Stimulated activated CD4-positive, alpha-beta T cell treated with anti-CD3 and anti-CD28 coated beads, TNF-alpha, amount 100 ng/mL, for 48 hours (primary cell): ENCODE results near the gene IL15RA.

ENCODE experiments used
- DNase-seq, 3 donors: peaks; one replicate each; pipeline ENCODE4 v3.0.0-alpha.2; 2020; ENCODE audit warnings: low read depth in 3 of 3

IL15RA gene, protein sequence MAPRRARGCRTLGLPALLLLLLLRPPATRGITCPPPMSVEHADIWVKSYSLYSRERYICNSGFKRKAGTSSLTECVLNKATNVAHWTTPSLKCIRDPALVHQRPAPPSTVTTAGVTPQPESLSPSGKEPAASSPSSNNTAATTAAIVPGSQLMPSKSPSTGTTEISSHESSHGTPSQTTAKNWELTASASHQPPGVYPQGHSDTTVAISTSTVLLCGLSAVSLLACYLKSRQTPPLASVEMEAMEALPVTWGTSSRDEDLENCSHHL

GRCh38 chr10:5977471-5978229 lies at the start of gene IL15RA:
TSS of gene IL15RA (minus strand) at chr10:5977543. CDS start at chr10:5977492, 51 bp downstream.
- DNase-seq, result peak; percentile 78 to 88 (median 81)

DNA sequence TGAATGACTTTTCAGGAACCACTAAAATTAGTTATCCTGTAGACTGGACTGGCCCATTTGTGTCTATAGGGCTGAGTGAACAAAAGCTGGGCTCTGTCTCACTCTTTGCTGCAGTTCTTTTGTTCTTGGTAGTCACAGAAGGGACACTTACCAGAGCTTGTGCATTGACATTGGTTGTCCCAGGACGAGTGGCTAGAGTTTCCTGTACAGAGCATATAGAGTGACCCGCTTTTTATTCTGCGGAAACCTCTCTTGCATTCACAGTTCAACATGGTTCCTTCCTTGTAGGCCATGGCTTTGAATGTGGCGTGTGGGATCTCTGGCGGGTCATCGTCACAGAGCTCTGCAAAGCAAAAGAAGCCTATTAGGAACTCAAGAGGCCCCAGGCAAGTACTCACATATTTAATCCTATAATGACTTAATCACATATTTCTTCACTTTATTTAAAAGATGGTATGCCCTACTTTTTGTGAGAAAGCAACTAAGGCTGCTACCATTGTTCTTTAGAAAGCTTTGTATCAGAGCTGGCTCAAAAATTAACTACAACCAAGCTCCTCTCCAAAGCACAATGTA lies 48.4 kb upstream of the IL15RA start:
- no peak for DNase-seq

- DNase-seq, result no peak
These were observed 47.0 kb upstream of the IL15RA start for GRCh38 chr10:6024334-6024682.

GRCh38 chr10:6023661-6024333 lies 46.5 kb upstream of the IL15RA start:
- DNase-seq, result no peak

DNA sequence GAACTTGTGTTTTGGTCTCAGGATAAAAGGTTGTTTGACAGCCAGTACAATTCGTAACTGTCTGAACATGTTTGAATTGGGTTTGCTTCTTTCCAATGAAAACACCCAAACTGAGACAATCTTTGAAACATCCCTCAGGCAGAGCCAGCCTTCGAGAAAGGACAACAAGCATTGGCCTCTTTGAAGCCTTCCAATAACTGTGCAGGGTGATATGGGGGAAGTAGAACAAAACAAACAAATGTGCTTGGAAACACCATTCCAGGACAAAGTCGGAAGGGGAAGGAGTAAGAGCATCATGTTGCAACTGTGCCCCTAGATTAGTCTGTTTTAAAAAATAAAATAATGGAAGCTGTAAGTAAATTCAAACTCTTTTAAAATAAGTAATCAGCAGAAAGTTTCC lies 45.3 kb upstream of the IL15RA start:
- DNase-seq, result no peak

DNA sequence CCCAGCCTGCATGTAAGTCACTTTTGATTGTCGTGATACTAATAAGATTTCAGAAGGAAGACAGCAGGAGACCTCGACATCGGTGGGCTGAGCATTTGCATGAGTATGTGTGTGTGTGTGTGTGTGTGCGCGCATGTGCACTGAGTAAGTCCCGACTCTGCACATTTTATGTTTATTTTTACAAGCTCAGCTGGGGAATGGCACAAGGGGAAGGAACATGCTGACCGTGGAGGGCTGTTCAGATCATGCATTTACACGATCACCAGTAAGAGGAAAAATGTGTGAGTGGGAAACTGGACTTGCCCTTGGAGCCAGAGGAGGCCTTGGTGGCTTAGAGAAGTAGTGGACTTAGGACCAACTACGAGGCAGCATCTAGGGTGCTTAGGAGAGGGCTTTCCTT lies 43.5 kb upstream of the IL15RA start:
- DNase-seq, result no peak

DNA sequence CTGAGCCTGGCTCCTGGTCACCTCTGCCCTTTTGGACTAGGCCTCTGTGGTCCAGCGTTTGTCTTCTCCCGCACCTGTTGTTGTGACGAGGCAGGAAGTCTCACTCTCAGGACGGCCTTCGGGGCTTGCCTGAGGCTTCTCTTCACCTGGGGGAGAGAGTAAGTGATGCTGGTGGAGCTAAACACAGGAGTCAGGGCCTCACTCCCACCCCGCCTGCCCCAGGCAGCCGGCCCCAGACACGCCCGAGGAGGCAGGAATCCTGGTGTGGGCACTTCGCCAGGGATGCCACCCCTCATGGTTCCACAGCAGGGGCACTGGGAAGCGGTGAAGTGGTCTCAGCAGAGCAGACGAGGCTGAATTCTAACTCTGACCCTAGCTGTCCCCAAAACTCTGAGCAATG lies 42.5 kb upstream of the IL15RA start:
- no peak for DNase-seq

GRCh38 chr10:6019010-6019782 lies 41.9 kb upstream of the IL15RA start:
- DNase-seq, result no peak

DNA sequence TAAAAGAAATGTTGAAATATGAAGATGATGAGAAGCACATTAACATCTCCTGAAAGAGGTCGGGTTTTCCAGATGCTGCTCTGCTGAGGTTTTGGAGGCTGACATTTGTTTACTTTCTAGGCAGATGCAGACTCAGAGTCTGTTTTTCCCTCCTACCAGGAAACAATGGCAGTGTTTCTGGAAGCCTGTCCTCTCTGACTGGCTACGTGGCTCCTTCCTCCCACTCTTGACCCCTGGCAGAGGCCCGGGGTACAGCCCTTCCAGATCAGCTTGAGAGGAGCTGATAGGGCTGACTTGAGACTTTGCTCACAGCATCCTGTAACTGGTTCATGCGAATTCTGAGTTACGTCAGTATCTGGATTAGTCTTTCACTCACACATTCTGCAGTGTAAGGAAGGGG lies 41.1 kb upstream of the IL15RA start:
- DNase-seq, result no peak

DNA sequence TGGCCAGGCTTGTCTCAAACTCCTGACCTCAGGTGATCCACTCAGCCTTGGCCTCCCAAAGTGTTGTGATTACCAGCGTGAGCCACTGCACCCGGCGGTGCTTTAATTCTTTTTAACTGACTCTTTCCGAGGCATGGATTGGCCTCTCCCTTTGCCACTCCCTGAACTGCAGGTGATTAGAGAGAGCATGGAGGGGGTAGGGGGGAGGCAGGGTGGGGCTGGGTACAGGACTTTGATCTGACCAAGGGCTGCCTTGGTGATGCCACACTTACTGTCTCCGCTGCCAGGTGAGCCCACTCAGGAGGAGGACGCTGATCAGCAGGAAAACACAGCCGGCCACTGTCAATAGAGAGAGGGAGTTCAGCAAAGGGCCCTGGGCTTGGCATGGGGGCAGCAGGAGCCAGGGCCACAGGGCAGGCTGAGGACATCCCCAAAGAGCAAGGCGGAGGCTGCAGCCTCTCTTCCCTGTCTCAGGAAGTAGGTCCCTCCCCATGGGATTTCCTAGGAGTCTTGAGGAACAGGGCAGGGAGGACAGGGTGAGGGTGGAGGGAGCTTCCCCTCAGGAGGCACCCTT lies 40.5 kb upstream of the IL15RA start:
- no peak for DNase-seq

GRCh38 chr10:6014241-6014761 lies 37.0 kb upstream of the IL15RA start:
- DNase-seq, result peak in 1 of 3 donors; percentile 35

DNA sequence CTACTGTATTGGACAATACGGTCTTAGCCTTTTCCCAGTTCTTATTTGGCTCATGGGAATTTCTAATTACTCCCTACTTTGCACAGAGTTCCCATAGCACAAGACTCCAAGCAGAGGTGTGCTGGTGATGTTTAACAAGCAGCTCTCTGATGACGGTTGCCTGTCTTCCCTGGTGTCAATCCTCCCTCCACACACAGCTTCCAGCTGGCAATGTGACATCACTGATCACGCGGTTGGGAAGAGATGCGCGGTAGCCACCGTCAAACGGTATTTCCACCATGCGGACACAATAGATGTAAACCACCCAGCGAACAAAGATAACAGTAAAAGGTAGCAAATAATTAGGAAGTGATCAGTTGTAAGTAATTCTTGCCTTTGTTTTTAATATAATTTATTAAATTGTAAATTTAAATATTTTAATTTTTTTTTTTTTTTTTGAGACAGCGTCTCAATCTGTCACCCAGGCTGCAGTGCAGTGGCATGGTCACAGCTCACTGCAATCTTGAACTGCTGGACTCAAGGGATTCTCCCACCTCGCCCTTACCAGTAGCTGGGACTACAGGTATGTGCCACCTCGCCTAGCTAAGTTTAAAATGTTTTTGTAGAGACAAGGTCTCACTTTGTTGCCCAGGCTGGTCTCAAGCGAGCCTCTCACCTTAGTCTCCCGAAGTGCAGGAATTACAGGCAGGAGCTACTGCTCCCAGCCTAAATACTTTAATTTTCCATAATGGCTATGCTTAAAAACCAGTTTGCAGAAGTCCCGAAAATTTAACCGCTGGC lies 36.3 kb upstream of the IL15RA start:
- DNase-seq, result no peak

- no peak for DNase-seq
These were observed 35.0 kb upstream of the IL15RA start for GRCh38 chr10:6012121-6012905.

DNA sequence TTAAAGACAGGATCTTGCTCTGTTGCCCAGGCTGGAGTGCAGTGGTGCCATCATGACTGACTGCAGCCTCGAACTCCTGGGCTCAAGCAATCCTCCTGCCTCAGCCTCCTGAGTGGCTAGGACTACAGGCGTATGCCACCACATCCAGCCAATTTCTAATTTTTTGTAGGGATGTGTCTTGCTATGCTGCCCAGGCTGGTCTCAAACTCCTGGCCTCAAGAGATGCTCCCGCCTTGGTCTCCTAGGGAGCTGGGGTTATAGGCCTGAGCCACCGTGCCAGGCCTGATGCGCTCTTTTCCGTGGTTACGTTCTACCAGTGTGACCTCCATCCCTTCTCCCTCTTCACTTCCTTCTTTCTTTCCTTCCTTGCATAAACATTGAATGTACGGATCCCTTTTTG lies 34.2 kb upstream of the IL15RA start:
- no peak for DNase-seq

DNA sequence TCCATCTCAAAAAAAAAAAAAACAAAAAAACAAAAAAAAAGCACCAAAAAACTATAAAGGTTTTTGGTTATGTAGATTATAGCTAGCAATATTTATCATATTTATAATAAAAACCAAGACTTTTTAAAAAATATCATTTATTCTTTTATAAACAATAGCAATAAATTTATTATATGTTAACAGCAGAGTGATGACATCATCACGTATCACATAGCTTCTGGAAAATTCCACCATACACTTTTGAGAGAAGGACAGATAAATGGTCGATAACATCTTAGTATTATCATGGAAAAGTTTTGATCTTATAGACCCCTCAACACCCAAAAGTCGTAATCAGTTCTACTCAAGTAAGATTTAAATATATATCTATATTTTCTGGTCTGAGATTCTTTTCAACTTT lies 33.2 kb upstream of the IL15RA start:
- no peak for DNase-seq

GRCh38 chr10:6009961-6010360 lies 32.6 kb upstream of the IL15RA start:
- no peak for DNase-seq

- DNase-seq, result no peak
These were observed 31.8 kb upstream of the IL15RA start for GRCh38 chr10:6009150-6009549.

DNA sequence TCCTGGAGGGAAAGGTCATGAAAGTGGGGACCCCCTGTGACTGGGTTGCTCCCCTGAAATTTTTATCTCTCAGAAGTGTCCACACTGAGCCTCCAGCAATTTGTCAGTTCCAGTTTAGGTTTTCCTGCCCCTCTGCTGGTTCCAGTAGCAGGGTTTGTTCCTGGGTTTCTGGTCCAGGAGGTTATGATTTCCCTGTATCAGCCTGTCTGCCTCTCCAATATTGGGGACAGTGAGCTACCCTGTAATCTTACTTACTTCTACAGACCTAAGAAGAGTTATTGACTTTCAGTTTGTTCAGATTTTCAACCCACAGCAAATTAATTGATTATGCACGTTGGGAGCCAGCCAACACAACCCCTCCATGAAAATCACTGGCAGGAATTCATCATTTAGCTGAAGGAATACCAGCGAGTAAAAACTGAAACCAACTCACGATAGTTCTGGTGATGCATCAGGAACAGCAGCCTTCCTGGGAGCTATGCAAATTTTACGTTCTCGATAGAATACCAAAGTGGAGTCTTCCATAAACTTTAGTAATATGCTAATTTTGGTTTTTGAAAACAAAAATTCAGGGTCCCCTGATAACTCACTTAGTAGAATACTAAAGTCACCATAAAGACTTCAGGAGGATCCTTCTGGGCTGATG lies 31.3 kb upstream of the IL15RA start:
- no peak for DNase-seq

GRCh38 chr10:6006991-6007390 lies 29.6 kb upstream of the IL15RA start:
- DNase-seq, result no peak
